Measurements from ENCODE around the gene RSPH6A. TPM values are rescaled to one million over a fixed set of nuclear protein-coding genes. Genes with fewer than 3 reads are reported as not detected.
A peak's percentile ranks its signal among the peaks of the same experiment; 100 is the strongest.

RSPH6A gene
- total RNA-seq, 1 experiment from 2014 or later = 0.55 TPM

GRCh38 chr19:45864629-45865082, 49.5 kb upstream of the RSPH6A start:
- Mint-ChIP-seq H3K36me3 (ENCODE audit: insufficient read depth in 1 of 3, low read depth in 3 of 3) (peaks cover 1 to 14% (median 5%) of the 10 kb centered on the region in 3 experiments; a peak in 6 of 7 replicates), H3K27me3 (ENCODE audit: low read depth) (no peaks in the 10 kb centered on the region; the same call in 1 of the 2 replicates), H3K9me3 (no peaks in the 10 kb centered on the region; a peak in 1 of 5 replicates), H3K4me1 (peaks cover 36 to 52% of the 10 kb centered on the region in 2 experiments), H3K27ac (peak overlapping the region; percentile 85 to 98 (median 96); a peak in 6 of 7 replicates), H3K4me3 (peak overlapping the region; percentile 97 to 100)
- Histone ChIP-seq H3K23me2 (ENCODE audit: insufficient read length, low read depth, low read length, poor library complexity, severe bottlenecking) (peaks cover 18% of the 10 kb centered on the region), H3K79me2 (ENCODE audit: insufficient read depth, low read length) (peaks cover 10% of the 10 kb centered on the region; the same call in 1 of the 2 replicates), H3K18ac (ENCODE audit: insufficient read length, low read depth, low read length) (peak overlapping the region; percentile 99), H3K4me1 (ENCODE audit: insufficient read depth, low read length) (peaks cover 5% of the 10 kb centered on the region; the same call in 1 of the 2 replicates), H3T11ph (ENCODE audit: low read length) (no peak overlapping the region), H4K8ac (replicated peaks; ENCODE audit: insufficient read length, low read depth, low read length) (no peak overlapping the region), H2BK20ac (ENCODE audit: low read depth, low read length, poor library complexity, severe bottlenecking) (no peak overlapping the region), H2BK15ac (ENCODE audit: low read depth, low read length) (no peak overlapping the region), H2AFZ (ENCODE audit: low read length) (no peak overlapping the region), H4K20me1 (ENCODE audit: control insufficient read depth, insufficient read depth, insufficient read length) (no peaks in the 10 kb centered on the region), H3K27me3 (ENCODE audit: insufficient read depth, low read length) (no peaks in the 10 kb centered on the region), H3K23ac (ENCODE audit: insufficient read length, low read depth, low read length) (no peak overlapping the region), H2BK5ac (ENCODE audit: insufficient read length, low read length) (no peak overlapping the region), H4K91ac (ENCODE audit: insufficient read length, low read depth, low read length) (no peak overlapping the region), H3K79me1 (ENCODE audit: insufficient read depth, low read depth, low read length, poor library complexity, severe bottlenecking) (peaks cover 3% of the 10 kb centered on the region), H2BK120ac (ENCODE audit: low read depth, low read length, poor library complexity, severe bottlenecking) (no peak overlapping the region), H3K4me2 (ENCODE audit: insufficient read depth, insufficient read length, low read length) (peak overlapping the region; percentile 83), H4K5ac (ENCODE audit: insufficient read length, low read depth, low read length) (no peak overlapping the region), H3K14ac (ENCODE audit: insufficient read depth, low read length) (peak overlapping the region; percentile 98; the same call in 1 of the 2 replicates), H2AK5ac (ENCODE audit: insufficient read length, low read length) (no peak overlapping the region), H3K9ac (ENCODE audit: extremely low read depth, insufficient read length, low read length) (peak overlapping the region; percentile 87), H3K56ac (ENCODE audit: insufficient read length, low read depth, low read length) (no peak overlapping the region), H3K9me3 (ENCODE audit: control insufficient read depth, low read depth, low read length) (no peaks in the 10 kb centered on the region), H2BK12ac (ENCODE audit: insufficient read length, low read depth, low read length) (peak overlapping the region; percentile 52), H3K27ac (ENCODE audit: insufficient read length, low read depth, low read length) (no peak overlapping the region), H3K4ac (ENCODE audit: low read depth, low read length) (no peak overlapping the region)
- TF ChIP-seq, protein P1, sequence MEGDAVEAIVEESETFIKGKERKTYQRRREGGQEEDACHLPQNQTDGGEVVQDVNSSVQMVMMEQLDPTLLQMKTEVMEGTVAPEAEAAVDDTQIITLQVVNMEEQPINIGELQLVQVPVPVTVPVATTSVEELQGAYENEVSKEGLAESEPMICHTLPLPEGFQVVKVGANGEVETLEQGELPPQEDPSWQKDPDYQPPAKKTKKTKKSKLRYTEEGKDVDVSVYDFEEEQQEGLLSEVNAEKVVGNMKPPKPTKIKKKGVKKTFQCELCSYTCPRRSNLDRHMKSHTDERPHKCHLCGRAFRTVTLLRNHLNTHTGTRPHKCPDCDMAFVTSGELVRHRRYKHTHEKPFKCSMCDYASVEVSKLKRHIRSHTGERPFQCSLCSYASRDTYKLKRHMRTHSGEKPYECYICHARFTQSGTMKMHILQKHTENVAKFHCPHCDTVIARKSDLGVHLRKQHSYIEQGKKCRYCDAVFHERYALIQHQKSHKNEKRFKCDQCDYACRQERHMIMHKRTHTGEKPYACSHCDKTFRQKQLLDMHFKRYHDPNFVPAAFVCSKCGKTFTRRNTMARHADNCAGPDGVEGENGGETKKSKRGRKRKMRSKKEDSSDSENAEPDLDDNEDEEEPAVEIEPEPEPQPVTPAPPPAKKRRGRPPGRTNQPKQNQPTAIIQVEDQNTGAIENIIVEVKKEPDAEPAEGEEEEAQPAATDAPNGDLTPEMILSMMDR (conservative IDR thresholded peaks at IDR 0.05) = no peak
- DNase-seq = no peak
- WGBS (ENCODE audit: extremely low coverage, insufficient read length, low lambda C conversion rate) = no CpG with 5 or more reads among the region's 12 CpGs

All from H9 (cell line).